Panc1 (cell line): ENCODE measurements around the gene C15orf62. TPM values are rescaled to one million over a fixed set of nuclear protein-coding genes. Genes with fewer than 3 reads are reported as not detected.

ENCODE experiments used
- ATAC-seq: fragments of 200-7000 bp; cut with Tn5 transposase; 2 replicates; pipeline ENCODE4 v1.9.1; 2020; ENCODE audit warnings: mild to moderate bottlenecking, moderate library complexity
- BruUV-seq: library from RNA; stranded (reverse); fragments of 400-500 nt; replicated peaks from 2 replicates; lab custom pipeline; 2021; lab: Mats Ljungman, UMichigan
- CTCF ChIA-PET: fragments of 300-600 bp; sonication (Branson Sonifier 250); formaldehyde crosslinking; loops from one replicate; lab custom pipeline; 2022; ENCODE audit warnings: antibody characterized with exemption; lab: Charles Lee
- POLR2A ChIA-PET: fragments of 300-600 bp; sonication (Branson Sonifier 250); formaldehyde crosslinking; loops from one replicate; lab custom pipeline; 2022; ENCODE audit warnings: antibody characterized with exemption; lab: Charles Lee
- DNase-seq: peaks from one replicate; pipeline ENCODE4 v3.0.0-alpha.2; 2010; ENCODE audit warnings: low read depth, low spot score
- H3K27ac ChIP-seq: 2 replicates; pipeline ENCODE4 v1.5.1; 2011; ENCODE audit warnings: mild to moderate bottlenecking, low read length, inconsistent platforms
- H3K27me3 ChIP-seq: fragments of 200-500 bp; sonication (Bioruptor generic); 2 replicates; pipeline ENCODE4 v1.6.0; 2014; ENCODE audit warnings: low read length, inconsistent platforms; ENCODE audit not compliant: control insufficient read depth, insufficient read depth
- H3K36me3 ChIP-seq: fragments of 200-500 bp; sonication (Bioruptor generic); 2 replicates; pipeline ENCODE4 v1.5.1; 2014; ENCODE audit warnings: inconsistent platforms, mild to moderate bottlenecking, low read length, moderate library complexity; ENCODE audit not compliant: control insufficient read depth, insufficient read depth
- H3K4me1 ChIP-seq: 2 replicates; pipeline ENCODE4 v1.5.1; 2011; ENCODE audit warnings: inconsistent platforms, mild to moderate bottlenecking, low read length, moderate library complexity; ENCODE audit not compliant: control insufficient read depth, insufficient read depth
- H3K4me3 ChIP-seq, 2 experiments: 2 replicates each; pipeline ENCODE4 v1.5.1; 2011 to 2012; ENCODE audit warnings: low read depth in 2 of 2, low read length in 2 of 2, mild to moderate bottlenecking in 2 of 2, inconsistent platforms in 1 of 2, moderate library complexity in 1 of 2
- H3K9me3 ChIP-seq: fragments of 200-500 bp; sonication (Bioruptor generic); 2 replicates; pipeline ENCODE4 v1.5.1; 2014; ENCODE audit warnings: low read depth, mild to moderate bottlenecking, inconsistent platforms, low read length, moderate library complexity; ENCODE audit not compliant: control insufficient read depth, insufficient read depth
- POLR2AphosphoS5 ChIP-seq: IDR thresholded peaks from 2 replicates; pipeline ENCODE4 v1.6.1; 2012; ENCODE audit warnings: mild to moderate bottlenecking, low read depth, low read length, moderate library complexity
- SIN3A ChIP-seq: IDR thresholded peaks from 2 replicates; pipeline ENCODE4 v1.6.1; 2012; ENCODE audit warnings: low read depth, mild to moderate bottlenecking, low read length, moderate library complexity, borderline replicate concordance; ENCODE audit not compliant: insufficient read depth
- TCF7L2 ChIP-seq: IDR thresholded peaks from 2 replicates; pipeline ENCODE4 v1.6.1; 2011; ENCODE audit warnings: mild to moderate bottlenecking, low read depth, low read length, inconsistent platforms
- in situ Hi-C: cut with HindIII; loops from 2 replicates; pipeline ENCODE4 v1.10.0; 2016; ENCODE audit warnings: low sequenced_read_pairs, low pct_unique_long_range_greater_than_20kb
- intact Hi-C: fragments of 100-400 bp; cut with micrococcal nuclease; formaldehyde crosslinking; loops from one replicate; pipeline ENCODE4 v1.10.0; 2022; ENCODE audit not compliant: unreplicated experiment
- total RNA-seq: library from RNA; stranded (reverse); gene quantifications from one replicate; pipeline ENCODE4 v1.2.1, GENCODE V29; 2021; ENCODE audit not compliant: unreplicated experiment
- TF ChIP-seq, protein P1 (sequence below): fragments of 450-650 bp; IDR thresholded peaks from 2 replicates; pipeline ENCODE4 v1.5.1; 2017; ENCODE audit warnings: mild to moderate bottlenecking
- TF ChIP-seq, protein P2 (sequence below), 2 experiments: IDR thresholded peaks; 2 replicates each; pipeline ENCODE4 v1.6.1; 2011 to 2012; ENCODE audit warnings: low read depth in 2 of 2, control low read depth in 1 of 2, low read length in 1 of 2, mild to moderate bottlenecking in 1 of 2, moderate library complexity in 1 of 2; ENCODE audit not compliant: insufficient read depth in 1 of 2

The C15orf62 gene
- total RNA-seq, 1 experiment from 2014 or later = 0.33 TPM

GRCh38 chr15:40750885-40751284, 18.9 kb upstream of the C15orf62 start:
- no peak for ATAC-seq
- in situ Hi-C loops = no loop called here
- Histone ChIP-seq H3K27me3 (no peaks in the 10 kb centered on the region), H3K4me3 (no peak overlapping the region), H3K36me3 (no peaks in the 10 kb centered on the region; the same call in 1 of the 2 replicates), H3K9me3 (no peaks in the 10 kb centered on the region), H3K27ac (no peak overlapping the region), H3K4me1 (peaks cover 9% of the 10 kb centered on the region)
- DNase-seq = no peak
- BruUV-seq = no TSS peak
- TF ChIP-seq, protein P1, sequence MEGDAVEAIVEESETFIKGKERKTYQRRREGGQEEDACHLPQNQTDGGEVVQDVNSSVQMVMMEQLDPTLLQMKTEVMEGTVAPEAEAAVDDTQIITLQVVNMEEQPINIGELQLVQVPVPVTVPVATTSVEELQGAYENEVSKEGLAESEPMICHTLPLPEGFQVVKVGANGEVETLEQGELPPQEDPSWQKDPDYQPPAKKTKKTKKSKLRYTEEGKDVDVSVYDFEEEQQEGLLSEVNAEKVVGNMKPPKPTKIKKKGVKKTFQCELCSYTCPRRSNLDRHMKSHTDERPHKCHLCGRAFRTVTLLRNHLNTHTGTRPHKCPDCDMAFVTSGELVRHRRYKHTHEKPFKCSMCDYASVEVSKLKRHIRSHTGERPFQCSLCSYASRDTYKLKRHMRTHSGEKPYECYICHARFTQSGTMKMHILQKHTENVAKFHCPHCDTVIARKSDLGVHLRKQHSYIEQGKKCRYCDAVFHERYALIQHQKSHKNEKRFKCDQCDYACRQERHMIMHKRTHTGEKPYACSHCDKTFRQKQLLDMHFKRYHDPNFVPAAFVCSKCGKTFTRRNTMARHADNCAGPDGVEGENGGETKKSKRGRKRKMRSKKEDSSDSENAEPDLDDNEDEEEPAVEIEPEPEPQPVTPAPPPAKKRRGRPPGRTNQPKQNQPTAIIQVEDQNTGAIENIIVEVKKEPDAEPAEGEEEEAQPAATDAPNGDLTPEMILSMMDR = no peak
- TF ChIP-seq TCF7L2 = no peak
- TF ChIP-seq SIN3A = no peak
- TF ChIP-seq, protein P2, sequence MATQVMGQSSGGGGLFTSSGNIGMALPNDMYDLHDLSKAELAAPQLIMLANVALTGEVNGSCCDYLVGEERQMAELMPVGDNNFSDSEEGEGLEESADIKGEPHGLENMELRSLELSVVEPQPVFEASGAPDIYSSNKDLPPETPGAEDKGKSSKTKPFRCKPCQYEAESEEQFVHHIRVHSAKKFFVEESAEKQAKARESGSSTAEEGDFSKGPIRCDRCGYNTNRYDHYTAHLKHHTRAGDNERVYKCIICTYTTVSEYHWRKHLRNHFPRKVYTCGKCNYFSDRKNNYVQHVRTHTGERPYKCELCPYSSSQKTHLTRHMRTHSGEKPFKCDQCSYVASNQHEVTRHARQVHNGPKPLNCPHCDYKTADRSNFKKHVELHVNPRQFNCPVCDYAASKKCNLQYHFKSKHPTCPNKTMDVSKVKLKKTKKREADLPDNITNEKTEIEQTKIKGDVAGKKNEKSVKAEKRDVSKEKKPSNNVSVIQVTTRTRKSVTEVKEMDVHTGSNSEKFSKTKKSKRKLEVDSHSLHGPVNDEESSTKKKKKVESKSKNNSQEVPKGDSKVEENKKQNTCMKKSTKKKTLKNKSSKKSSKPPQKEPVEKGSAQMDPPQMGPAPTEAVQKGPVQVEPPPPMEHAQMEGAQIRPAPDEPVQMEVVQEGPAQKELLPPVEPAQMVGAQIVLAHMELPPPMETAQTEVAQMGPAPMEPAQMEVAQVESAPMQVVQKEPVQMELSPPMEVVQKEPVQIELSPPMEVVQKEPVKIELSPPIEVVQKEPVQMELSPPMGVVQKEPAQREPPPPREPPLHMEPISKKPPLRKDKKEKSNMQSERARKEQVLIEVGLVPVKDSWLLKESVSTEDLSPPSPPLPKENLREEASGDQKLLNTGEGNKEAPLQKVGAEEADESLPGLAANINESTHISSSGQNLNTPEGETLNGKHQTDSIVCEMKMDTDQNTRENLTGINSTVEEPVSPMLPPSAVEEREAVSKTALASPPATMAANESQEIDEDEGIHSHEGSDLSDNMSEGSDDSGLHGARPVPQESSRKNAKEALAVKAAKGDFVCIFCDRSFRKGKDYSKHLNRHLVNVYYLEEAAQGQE (IDR thresholded peaks at IDR 0.05; ENCODE audit: insufficient read depth in 1 of 2, low read depth in 2 of 2, low read length in 1 of 2) = no peak
- TF ChIP-seq POLR2AphosphoS5 = no peak
- ChIA-PET POLR2A (no interaction called here), CTCF (no interaction called here)
- intact Hi-C loops = no loop called here

DNA sequence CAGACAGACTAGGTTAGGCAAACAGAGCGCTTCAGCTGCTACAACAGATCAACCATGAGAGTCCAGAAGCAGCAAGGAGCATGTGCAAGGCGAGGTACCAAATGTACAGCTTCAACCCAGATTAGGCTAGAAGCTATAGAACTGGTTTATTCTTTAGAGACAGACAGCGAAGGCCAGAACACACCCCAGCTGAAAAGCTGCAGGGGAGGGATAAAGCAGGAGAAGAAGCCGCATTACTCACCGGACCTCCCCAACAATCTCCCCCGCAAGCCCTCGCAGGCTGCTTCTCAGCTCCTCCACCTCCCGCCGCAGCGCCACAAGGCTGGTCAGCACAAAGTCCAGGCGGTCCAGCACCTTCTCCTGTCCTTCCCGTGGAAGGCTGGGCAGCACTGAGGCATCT, 18.0 kb upstream of the C15orf62 start:
- H3K9me3 ChIP-seq = no peaks in the 10 kb centered on the region
- BruUV-seq = no TSS peak
- ChIA-PET POLR2A (no interaction called here), CTCF (no interaction called here)
- TF ChIP-seq, protein P2 (IDR thresholded peaks at IDR 0.05; ENCODE audit: insufficient read depth in 1 of 2, low read depth in 2 of 2, low read length in 1 of 2) = no peak
- TF ChIP-seq SIN3A (no peak), TCF7L2 (no peak)
- H3K27me3 ChIP-seq = no peaks in the 10 kb centered on the region
- H3K36me3 ChIP-seq = no peaks in the 10 kb centered on the region; the same call in 1 of the 2 replicates
- H3K4me3 ChIP-seq = no peak overlapping the region
- no peak overlapping the region for H3K27ac ChIP-seq
- in situ Hi-C loops = no loop called here
- H3K4me1 ChIP-seq = peaks cover 11% of the 10 kb centered on the region
- no peak for DNase-seq
- intact Hi-C loops = no loop called here
- no peak for ATAC-seq
